Thoracic aorta (tissue), 2 donors: ENCODE data around the gene STAB1. TPM values are rescaled to one million over a fixed set of nuclear protein-coding genes. Genes with fewer than 3 reads are reported as not detected.

Experiments
- ATAC-seq: fragments of 150-250 bp; one replicate; pipeline ENCODE4 v1.8.0; 2017; ENCODE audit warnings: low read depth; ENCODE audit not compliant: insufficient number of reproducible peaks, low FRiP score
- DNase-seq: peaks from one replicate; pipeline ENCODE4 v3.0.0-alpha.2; 2020; ENCODE audit warnings: low spot score
- H3K27ac ChIP-seq, 2 donors: fragments of 200-600 bp; sonication (generic); 1 replicate in 1 of 2; 2 replicates in 1 of 2; pipeline ENCODE4 v1.5.1; 2016; ENCODE audit warnings: mild to moderate bottlenecking in 2 of 2, moderate library complexity in 2 of 2
- H3K27me3 ChIP-seq: fragments of 200-600 bp; sonication (generic); replicated peaks from 2 replicates; pipeline ENCODE4 v1.6.0; 2016; ENCODE audit warnings: mild to moderate bottlenecking; ENCODE audit not compliant: insufficient read depth
- H3K36me3 ChIP-seq: fragments of 200-600 bp; sonication (generic); one replicate; pipeline ENCODE4 v1.5.1; 2016
- H3K4me1 ChIP-seq, 2 donors: fragments of 200-600 bp; sonication (generic); 1 replicate in 1 of 2; 2 replicates in 1 of 2; pipeline versions ENCODE4 v1.5.1 to v1.6.0; 2016; ENCODE audit warnings: low read depth in 2 of 2, mild to moderate bottlenecking in 1 of 2; ENCODE audit not compliant: control insufficient read depth in 1 of 2
- H3K4me3 ChIP-seq: fragments of 200-600 bp; sonication (generic); 2 replicates; pipeline ENCODE4 v1.5.1; 2016; ENCODE audit warnings: mild to moderate bottlenecking
- H3K9me3 ChIP-seq: fragments of 200-600 bp; sonication (generic); 2 replicates; pipeline ENCODE4 v1.5.1; 2016
- CTCF ChIP-seq: fragments of 200-600 bp; sonication (generic); IDR thresholded peaks from one replicate; pipeline ENCODE4 v1.5.1; 2019; ENCODE audit warnings: antibody characterized with exemption
- total RNA-seq, 2 donors: library from RNA; depleted of rRNA; stranded (reverse); fragments of >200 nt; gene quantifications; one replicate each; pipeline versions ENCODE4 v1.1.0 to v1.2.3, GENCODE V29; 2016

The STAB1 gene
- total RNA-seq, 2 donors from 2014 or later: 249 to 837 TPM

- no peak overlapping the region for H3K27ac ChIP-seq
Measured at GRCh38 chr3:52452570-52453221, 42.4 kb upstream of the STAB1 start.

GRCh38 chr3:52453496-52454249 is 41.5 kb upstream of the STAB1 start, which contains the start of gene TNNC1:
TSS of gene TNNC1 (minus strand) at chr3:52454041. CDS start at chr3:52454015, 26 bp downstream.
- no peak for TF ChIP-seq CTCF
- no peaks in the 10 kb centered on the region for H3K27me3 ChIP-seq
- DNase-seq: no peak
- H3K9me3 ChIP-seq: no peaks in the 10 kb centered on the region
- peak within 1 kb of the TSS; percentile 97 for H3K4me3 ChIP-seq
- peak within 1 kb of the TSS; percentile 94 to 96 for H3K27ac ChIP-seq
- H3K36me3 ChIP-seq: peaks cover 9% of the 10 kb centered on the region
- H3K4me1 ChIP-seq: peaks cover 16 to 34% of the 10 kb centered on the region in 2 donors
- no peak for ATAC-seq

More at GRCh38 chr3:52452570-52453221, 42.4 kb upstream of the STAB1 start:
- no peak overlapping the region for H3K4me3 ChIP-seq
- H3K9me3 ChIP-seq: no peaks in the 10 kb centered on the region
- TF ChIP-seq CTCF: no peak
- H3K4me1 ChIP-seq: peaks cover 16 to 33% of the 10 kb centered on the region in 2 donors
- ATAC-seq (no peak), DNase-seq (no peak)
- peaks cover under 1% of the 10 kb centered on the region for H3K36me3 ChIP-seq
- no peaks in the 10 kb centered on the region for H3K27me3 ChIP-seq

- Histone ChIP-seq H3K27ac (peak overlapping the region; percentile 94 to 96), H3K9me3 (no peaks in the 10 kb centered on the region), H3K36me3 (peaks cover 11% of the 10 kb centered on the region), H3K4me3 (peak overlapping the region; percentile 97), H3K27me3 (no peaks in the 10 kb centered on the region), H3K4me1 (peaks cover 16 to 34% of the 10 kb centered on the region in 2 donors)
- no peak for ATAC-seq
- TF ChIP-seq CTCF: no peak
- no peak for DNase-seq
Measured at GRCh38 chr3:52454250-52454937, 40.7 kb upstream of the STAB1 start.

- Histone ChIP-seq H3K4me3 (peak overlapping the region; percentile 97), H3K27me3 (no peaks in the 10 kb centered on the region), H3K36me3 (peaks cover 14% of the 10 kb centered on the region), H3K9me3 (no peaks in the 10 kb centered on the region), H3K27ac (peak overlapping the region; percentile 94 to 96), H3K4me1 (peaks cover 16 to 34% of the 10 kb centered on the region in 2 donors)
- DNase-seq (no peak), ATAC-seq (no peak)
- no peak for TF ChIP-seq CTCF
Measured at GRCh38 chr3:52454938-52455282, 40.2 kb upstream of the STAB1 start.
